ENCODE results near the gene DCLK2.

DCLK2 gene

GRCh38 chr4:150078041-150078578, at the start of gene DCLK2:
DCLK2 (plus strand) TSS chr4:150078445; CDS start chr4:150079028, 583 bp downstream.
- peak; percentile 71 to 77 for DNase-seq

- no peak for DNase-seq
Observed at GRCh38 chr4:150032541-150032940, 45.7 kb upstream of the DCLK2 start.

DNA sequence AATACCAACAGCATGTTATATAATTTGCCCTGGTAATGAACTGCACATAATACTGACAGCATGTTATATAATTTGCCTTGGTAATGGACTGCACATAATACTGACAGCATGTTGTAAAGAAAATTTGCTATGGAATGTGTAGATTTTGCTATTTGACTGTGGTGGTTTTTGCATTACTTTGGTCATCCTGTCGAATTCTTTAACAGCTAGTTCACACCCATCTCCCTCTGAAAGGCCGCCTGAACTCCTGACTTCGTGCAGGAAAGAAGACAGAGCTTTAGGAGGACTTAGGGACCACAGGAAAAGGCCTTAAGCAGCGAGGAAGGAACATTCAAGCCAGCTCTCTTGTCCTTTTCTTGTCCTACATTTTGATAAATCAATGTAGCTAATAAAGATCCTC, 45.2 kb upstream of the DCLK2 start:
- DNase-seq: no peak

GRCh38 chr4:150033901-150034300, 44.3 kb upstream of the DCLK2 start:
- DNase-seq: no peak

DNA sequence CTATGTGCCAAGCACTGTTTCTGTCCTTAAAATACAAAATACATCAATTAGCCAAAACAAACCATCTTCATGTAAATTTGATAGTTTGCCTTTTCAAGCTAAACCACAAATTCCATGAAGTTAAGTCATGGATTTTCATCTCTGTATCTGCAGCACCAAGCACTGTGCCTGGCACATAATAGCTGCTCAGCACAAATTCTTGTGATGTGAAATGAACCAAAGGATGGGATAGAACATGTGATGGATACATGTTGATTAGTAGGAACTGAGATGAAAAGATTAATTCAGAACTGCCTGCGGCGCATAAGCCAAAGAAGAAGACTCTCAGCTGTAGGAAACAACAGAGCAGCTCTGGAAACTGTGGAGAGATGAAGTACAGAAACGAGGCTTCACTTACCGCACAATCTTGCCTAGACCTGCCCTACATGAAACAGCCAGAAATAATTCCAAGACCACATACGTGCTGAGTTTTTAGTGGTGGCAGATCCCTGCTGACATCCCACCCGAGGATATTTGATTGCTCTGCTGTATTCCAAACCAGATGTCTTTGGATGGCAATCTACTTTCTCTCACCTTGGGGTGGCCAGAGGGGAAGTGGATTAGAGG, 40.9 kb upstream of the DCLK2 start:
- no peak for DNase-seq

GRCh38 chr4:150038335-150039076, 39.7 kb upstream of the DCLK2 start:
- DNase-seq: no peak

DNA sequence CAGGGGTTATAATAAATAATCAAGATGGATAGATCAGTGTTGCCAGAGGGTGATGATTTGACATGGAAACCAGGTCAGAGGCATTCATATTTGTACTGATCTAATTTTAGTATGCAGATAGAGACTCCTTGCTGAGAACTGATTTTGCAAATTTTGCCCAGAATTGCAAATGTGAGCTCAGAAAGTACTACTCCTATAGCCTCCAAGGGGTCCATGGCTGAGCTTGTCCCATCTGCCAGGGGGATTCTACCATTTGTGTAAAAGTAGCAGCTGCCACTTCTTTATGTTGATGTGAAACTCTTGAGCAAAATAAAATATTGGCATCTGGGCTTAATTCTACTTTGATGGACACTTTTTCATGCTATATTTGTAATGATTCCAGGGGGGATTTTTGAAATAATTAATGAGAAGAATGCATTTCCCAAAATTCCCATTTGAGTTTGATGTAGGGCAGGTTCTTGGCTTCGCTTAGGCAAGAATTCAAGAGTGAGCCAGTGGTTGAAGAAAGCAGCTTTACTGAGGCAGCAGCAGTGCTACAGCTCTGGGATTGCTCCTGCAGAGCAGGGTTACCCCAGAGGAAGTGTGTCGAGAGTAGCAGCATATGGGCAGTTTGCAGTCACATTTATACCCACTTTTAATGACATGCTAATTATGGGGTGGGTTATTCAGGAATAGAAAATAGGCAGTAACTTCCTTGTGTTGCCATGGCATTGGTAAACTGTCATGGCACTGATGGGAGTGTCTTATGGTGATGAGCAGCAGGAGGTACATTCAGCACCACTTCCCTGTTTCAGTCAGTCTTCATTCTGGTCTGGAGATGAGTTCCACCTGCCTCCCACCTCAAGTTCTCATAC, 38.7 kb upstream of the DCLK2 start:
- no peak for DNase-seq

GRCh38 chr4:150044517-150044916, 33.7 kb upstream of the DCLK2 start:
- DNase-seq: no peak

DNA sequence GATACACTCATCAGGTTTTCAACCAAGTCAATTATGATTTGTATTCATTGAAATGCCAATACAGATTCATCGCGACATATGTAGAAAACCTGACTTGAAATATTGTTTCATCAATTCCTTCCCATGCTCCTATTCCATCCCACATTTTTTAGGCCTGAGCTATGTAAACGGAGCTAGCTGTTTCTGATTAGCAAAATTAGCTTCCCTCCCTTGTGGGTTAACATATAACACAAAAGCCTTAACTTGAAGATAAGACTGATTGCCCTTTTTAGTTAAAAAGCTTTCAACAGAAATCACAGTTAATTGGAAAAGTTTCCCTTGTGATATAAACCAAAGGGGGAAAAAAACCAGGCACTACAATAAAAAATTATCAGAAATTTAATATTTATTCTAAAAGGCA, 32.8 kb upstream of the DCLK2 start:
- no peak for DNase-seq

DNA sequence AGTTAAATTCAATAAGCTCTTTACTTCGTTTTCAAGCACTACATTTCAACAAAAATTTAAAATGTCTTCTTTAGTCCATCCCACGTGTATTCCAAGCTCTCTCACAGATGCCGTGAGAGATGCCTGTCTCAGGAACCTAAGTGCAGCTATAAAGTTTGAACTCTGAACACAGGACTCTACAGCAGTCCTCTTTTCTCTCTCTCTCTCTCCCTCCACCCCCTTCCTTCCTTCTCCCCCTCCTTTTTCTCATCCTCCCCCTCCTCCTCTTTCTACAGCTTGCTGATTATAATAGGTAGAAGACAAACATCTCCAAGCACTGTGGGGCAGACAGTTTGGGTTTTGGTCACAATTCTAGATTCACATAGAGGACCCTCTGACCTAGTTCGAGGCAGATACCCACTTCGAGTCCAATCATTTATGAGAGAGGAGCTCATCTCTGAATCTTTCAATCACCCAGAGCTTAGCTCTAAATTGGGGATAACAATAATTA, 31.5 kb upstream of the DCLK2 start:
- DNase-seq: no peak

- DNase-seq: no peak
Observed at GRCh38 chr4:150047546-150047945, 30.7 kb upstream of the DCLK2 start.

DNA sequence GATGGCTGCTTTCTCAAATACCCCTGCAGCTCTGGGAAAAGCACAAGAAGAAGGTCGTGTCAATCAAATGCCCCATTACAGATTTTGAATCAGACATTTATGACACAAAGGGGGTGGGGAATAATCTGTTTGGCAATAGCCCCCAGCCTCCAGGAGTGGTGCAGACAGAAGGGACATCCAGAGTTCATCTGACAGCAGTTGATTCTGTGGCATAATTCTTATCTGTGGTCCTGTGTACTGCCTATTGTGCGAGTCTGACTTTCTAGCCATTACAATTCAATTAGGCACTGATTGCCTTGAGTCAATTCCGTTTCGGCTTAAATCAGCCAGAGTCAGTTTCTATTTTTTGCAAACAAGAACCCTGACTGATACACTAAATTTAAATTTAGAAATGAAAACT, 28.6 kb upstream of the DCLK2 start:
- no peak for DNase-seq

DNA sequence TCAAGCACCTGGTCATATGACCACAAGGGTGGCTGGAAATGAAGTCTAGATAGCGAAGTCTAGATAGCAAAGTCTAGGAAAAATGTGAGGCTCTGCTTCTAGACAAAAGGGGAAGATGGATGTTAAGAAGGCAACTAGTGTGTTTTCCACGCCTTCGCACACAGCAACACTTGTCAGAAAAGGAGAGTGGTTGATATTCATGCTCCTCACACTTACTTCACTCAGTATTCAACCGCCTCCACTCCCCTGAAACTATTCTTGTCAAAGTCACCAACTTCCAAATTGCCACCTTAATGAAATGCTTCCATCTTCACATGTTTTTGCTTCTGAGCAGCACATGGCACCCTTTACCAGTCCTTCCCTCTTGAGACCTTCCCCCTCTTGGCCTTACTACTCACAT, 27.7 kb upstream of the DCLK2 start:
- DNase-seq: no peak

GRCh38 chr4:150051111-150051510, 27.1 kb upstream of the DCLK2 start:
- DNase-seq: no peak

- no peak for DNase-seq
Observed at GRCh38 chr4:150055467-150055866, 22.8 kb upstream of the DCLK2 start.

- DNase-seq: no peak
Observed at GRCh38 chr4:150056569-150056968, 21.7 kb upstream of the DCLK2 start.

DNA sequence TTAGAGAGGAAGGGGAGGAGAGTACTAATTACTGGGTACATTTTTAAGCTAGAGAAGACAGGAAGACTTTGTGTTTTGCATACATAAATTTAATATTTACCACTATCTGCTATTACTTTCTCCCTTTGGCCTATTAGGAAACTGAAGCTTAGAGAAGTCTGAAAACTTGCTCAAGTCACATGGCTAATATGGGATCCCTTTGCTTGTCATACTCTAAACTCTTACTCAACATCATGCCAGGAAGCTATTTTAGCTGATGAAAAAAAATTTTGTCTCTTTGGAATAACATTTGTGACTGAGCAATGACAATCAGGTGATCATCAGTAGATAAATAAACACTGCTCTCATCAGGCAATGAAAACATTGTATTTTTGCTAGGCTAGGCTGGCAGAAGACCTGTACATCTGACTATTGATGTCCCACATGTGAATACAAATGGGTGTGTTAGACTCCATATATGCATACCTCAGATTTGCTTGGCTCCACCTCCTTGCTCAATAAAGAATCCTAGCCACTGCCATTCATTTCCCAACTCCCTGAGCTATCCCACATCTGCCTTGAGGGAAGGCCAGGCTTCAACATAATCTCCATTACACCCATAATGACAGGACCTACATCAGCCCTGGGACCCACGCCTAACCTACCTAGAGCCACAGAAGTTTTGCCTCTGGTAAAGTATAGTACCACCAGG, 17.0 kb upstream of the DCLK2 start:
- DNase-seq: no peak

- DNase-seq: no peak
Observed at GRCh38 chr4:150063128-150063527, 15.1 kb upstream of the DCLK2 start.

DNA sequence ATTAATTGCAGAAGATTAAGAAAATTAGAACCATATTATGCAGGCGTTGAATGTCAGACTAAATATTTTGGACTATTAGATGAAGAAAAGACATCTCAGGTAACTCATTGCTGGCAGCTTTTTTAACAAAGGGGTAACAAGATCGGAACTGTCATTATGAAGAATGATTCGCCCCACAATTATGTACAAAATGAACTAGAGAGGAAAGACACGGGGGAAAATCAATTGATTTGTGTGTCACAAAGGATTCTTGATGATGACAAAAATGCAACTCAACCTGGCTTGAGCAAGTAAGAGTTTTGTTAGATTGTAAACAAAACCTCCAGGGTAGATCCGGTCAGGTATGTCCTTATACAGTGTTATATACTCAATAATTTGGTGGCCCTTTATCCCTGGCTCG, 12.5 kb upstream of the DCLK2 start:
- DNase-seq: no peak

DNA sequence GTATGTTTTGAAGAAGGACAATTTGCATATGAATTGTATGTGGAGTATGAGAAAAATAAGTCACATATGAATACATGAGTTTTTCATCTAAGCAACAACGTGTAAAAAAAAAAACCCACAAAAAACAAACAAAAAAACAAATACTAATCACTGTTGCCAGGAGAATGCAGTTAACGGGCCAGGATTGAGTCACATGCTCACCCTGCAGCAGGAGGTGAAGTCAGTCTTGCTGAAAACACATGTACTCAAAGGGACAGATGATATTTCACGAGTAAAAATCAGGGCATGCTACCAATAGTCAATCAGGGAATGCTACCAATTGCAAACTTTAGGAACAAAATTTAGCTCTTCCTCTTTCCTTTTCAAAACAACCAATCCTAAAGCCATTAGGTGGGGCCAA, 10.4 kb upstream of the DCLK2 start:
- no peak for DNase-seq

- no peak for DNase-seq
Observed at GRCh38 chr4:150068300-150068960, 9.8 kb upstream of the DCLK2 start.

DNA sequence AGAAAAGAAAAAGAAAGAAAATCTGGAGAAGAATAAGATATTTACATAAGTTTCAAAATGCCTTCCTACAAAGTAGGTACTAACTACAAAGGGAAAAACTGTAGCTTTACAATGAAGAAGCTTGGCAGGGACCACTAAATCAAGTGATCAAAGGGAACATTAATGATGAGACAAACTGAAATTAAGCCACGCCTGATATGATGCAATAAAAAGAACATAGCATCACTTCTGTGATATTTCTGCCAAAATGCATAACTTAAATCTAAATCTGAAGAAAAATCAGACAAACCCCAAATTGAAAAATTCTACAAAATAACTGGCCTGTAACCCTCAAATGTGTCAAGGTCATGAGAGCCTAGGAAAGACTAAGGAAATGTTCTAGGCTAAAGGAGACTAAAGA, 8.9 kb upstream of the DCLK2 start:
- no peak for DNase-seq

All from hippocampal formation (tissue), 2 donors.